ENCODE measurements around the gene ANO7.

The ANO7 gene

DNA sequence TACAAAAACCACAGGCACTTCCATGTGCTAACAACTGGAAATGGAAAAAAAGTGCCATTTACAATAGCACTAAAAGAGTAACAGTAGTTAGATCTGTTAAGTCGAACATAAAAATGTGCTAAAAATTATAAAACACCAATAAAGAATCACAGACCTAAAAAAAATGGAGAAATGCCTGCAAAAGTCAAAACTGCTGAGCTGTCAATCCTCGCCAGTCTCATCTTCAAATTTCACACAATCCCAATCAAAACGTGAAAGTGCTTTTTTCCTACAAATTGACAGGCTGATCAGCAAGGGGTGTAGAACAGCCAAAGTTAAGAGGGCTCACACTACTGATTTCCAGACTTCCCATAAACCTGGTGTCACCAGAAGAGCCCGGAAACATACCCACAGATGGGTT, 53.2 kb downstream of the ANO7 start:
- in situ Hi-C loops (cut with MboI; ENCODE audit: low sequenced_read_pairs): no loop called here

DNA sequence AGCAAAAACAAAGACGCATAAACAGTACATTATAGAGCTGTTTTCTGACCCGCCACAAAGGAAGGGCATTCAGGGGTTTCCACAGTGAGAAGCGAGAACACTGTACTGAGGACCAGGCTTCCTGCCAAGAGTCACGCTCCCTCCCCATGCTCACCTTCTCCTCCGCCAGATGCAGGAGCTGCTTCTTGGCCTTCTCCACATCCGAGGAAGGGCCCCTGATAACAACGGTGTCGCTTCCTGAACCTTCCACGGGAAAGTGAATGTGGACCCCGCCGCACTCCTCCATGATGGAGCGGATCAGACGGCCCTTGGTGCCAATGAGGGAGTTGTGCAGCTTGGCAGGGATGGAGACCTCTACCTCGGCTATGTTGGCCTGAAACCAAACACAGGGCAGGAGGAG, 53.8 kb downstream of the ANO7 start:
- in situ Hi-C loops (cut with MboI; ENCODE audit: low sequenced_read_pairs): no loop called here

DNA sequence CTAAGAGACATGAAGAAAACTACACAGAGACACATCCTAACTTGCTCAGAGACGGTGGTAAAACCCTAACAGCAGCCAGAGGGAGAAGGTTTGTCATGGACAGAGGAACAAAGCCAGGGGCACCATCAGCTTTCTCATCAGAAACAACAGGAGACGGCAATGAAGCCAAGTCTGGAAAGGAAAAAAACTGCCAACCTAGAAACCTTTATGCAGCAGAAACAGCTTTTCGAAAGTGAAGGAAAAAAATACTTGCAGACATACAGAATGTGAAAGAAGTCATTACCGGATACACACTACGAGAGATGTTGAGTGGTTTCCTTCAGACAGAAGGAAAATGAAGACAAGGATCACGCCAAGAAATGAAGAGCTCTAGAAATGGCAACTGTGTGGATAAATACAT, 55.9 kb downstream of the ANO7 start:
- in situ Hi-C loops (cut with MboI; ENCODE audit: low sequenced_read_pairs): no loop called here

DNA sequence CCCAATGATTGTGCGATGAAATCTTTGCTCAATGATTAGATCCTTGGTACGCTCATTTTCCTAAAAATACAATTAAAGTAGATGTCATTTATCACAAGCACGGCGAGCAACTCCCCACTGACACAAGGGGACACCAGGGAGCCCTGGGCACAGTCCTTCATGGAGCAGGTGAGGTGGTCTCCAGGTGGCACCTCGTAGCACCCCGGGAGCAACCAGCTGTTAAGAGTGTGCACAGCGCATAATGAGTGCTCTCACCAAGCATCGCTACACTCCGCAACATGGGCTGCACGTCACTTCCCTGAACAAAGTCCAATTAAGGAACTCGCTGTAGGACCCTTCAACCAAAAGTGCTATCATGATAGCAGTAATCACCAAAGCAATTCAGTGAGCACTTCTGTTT, 59.8 kb downstream of the ANO7 start:
- in situ Hi-C loops (cut with MboI; ENCODE audit: low sequenced_read_pairs): no loop called here

DNA sequence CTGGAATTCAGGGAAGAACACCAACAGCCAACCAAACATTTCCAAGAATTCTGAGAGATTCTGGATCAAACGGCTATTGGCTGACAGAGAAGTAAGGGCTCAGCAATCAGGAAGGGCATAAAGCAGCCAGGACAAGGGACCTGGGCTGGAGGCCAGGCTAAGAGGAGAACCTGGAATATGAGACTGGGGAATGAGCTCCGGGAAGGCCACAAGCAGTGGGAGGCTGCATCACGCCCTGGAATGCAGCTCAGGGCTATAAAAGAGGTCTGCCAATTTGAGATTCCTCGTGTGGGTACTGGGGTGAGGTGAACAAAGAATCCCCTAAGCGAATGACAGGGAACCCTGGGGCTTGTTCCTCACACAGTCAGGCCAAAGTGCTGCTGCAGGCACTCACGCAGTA, 60.4 kb downstream of the ANO7 start:
- in situ Hi-C loops (cut with MboI; ENCODE audit: low sequenced_read_pairs): no loop called here

DNA sequence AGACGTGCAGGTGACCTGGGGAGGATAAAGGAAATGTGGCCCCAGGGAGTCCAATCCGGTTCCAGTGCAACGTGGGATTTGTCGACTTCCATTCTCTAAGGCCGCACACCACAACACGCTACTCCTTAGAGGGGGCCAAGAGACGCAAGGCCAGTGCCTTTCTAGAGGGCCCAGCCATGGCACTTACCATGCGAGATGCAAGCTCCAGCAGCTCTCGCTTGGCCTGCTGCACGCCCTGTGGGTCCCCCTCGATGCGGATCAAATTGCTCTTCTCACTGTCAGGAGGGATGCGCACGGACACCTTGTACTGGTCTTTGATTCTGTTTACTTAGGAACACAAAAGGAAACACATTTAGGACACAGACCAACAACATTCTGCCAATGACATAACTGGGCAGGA, 61.2 kb downstream of the ANO7 start:
- in situ Hi-C loops (cut with MboI; ENCODE audit: low sequenced_read_pairs): no loop called here

DNA sequence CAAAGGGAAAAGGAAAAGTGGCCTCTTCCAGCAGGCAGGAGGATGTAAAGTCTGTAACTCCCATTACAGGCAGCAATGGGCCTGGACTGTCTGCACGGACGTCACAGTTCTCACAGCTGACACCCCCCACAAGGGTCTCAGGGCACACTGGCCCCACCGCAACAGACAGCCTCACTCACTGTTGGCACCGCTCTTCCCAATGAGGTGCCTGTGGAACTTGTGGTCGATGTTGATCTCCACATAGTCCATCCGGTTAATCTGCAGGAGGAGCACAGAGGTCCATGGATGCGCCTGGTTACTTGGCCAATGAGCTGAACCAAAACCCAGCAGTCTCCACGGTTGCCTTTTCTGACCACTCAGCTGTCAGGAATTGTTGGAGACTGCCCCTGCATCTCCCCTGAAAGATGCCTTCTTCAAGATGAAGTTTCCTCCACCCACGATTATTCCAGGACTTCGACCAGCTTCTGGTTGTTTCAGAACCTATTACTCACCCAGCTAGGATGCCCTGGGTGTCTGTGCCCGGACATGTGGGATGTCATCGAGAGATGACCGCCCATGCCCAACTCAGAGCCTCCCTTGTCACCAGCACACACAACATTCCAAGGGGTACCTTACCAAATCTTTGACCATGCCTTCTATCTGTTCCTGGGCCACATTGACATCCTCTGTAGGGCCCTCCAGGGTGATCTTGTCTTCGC, 64.5 kb downstream of the ANO7 start:
- in situ Hi-C loops (cut with MboI; ENCODE audit: low sequenced_read_pairs): no loop called here

DNA sequence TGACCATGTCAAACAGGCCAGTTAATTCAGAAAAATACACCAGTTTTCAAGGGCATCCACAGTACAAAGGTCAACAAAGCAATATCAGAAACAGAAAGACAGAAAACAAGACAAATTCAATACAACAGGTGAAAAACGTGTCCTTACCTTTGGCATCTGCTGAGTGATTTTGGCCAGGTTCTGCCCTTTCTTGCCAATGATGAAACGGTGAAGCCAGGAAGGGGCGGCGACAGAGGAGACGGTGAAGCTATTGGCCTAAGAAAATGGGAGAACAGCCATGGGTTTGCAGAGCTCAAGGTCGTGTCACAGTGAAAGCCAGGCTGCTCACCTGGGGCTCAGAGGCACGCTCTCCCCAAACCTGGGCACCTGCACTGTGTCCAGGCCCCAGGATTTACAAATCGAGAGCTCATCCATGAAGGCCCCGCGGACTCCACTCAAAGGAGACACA, 66.5 kb downstream of the ANO7 start:
- in situ Hi-C loops (cut with MboI; ENCODE audit: low sequenced_read_pairs): no loop called here

DNA sequence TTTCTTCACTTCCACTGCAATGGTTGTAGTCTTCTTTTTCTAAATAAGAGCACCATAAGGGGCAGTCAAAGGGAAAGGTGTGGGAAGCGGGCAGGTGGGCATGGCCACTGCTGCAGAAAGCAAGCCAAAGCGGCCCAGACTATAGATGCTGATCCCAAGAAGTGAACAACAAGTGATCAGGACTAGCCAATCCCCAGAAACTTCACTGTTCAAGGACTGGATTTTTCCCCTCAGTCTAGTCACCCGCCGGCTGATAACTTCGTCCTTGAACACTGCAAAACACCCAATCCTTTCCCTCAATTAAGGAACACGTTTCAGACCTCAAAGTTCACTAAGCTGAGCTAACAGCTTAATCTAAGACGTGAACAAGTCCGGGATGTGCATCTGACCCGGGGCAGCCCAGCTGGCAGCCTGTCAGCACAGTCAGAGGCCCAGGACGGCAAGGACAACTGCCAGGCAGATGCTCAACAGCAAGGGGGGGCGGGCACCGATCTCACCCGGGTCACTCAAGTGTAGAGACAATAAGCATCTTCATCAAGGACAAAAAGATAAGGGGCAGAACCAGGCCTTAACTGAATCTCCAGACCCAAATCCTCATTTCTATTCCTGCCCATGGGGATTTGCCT, 67.2 kb downstream of the ANO7 start:
- in situ Hi-C loops (cut with MboI; ENCODE audit: low sequenced_read_pairs): no loop called here

DNA sequence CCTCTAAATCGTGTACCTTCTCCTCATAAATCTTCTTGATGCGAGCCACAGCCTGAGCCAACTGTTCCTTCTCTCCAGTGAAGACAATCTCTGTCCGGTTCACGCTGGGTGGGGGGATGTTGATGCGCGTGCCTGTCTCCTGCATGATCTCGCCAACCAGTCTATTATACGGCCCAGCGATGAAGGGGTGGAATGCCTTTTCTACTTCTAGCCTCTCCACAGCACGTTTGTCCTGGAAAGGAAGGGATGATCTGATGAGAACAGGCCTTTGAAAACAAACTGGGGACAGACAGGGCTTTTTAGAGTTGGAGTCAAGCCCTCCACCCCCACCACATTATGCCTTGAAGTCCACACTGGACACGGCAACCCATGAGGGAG, 67.7 kb downstream of the ANO7 start:
- in situ Hi-C loops (cut with MboI; ENCODE audit: low sequenced_read_pairs): no loop called here

DNA sequence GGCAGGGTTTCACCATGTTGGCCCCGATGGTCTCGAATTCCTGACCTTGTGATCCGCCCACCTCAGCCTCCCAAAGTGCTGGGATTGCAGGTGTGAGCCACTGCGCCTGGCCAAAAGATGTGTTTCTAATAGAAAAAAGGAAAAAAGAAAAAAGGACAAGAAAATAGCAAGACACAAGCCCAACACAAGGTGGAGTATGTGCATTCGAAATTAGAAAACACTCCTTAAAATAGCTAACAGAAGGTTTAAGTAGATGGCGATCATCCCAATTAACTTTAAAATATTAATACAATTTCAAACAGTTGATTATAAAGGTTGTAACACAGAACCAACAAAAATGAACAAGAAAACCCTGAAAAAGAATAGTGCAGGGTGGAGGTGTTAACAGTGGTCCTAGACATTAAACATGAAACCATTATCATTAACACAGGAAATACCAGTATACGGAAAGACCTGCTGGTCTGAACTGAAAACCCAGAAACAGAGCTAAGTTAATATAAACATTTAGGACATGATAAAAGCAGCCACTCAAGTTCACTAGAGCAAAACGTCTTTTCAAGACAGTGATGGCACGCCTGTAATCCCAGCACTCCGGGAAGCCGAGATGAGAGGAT, 69.0 kb downstream of the ANO7 start:
- in situ Hi-C loops (cut with MboI; ENCODE audit: low sequenced_read_pairs): no loop called here

DNA sequence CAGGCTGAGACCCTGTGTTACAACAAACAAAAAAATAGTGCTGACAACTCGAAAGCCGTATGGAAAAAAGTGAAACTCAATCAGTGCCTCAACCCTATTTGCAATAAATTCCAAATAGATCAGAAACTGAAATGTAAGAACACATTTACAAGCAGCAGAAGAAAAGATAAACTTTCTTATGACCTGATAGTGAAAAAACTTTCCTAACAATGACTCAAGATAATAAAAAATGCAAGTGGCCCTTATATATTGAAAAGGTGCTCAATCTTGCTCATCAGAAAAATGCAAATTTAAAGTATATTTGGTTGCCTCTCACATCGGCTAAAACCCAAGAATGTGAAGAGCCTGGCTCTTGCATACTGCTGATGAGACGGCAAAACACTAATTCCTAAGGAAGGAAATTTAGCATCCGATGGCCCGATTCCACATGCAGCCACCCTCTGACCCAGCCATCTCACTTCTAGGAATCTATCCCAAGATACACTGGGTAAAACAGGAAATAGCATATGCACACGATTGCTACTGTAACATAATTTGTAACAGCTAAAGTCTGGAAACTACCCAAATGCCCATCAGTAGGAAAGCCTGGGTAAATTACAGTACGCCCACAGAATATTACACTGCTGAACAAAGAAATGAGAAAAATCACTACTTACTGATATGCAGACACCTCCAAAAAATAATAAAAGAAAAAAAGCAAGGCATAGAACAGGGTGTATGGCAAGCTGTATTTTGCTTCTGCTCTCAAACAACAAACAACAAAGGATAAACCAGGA, 70.2 kb downstream of the ANO7 start:
- in situ Hi-C loops (cut with MboI; ENCODE audit: low sequenced_read_pairs): no loop called here

DNA sequence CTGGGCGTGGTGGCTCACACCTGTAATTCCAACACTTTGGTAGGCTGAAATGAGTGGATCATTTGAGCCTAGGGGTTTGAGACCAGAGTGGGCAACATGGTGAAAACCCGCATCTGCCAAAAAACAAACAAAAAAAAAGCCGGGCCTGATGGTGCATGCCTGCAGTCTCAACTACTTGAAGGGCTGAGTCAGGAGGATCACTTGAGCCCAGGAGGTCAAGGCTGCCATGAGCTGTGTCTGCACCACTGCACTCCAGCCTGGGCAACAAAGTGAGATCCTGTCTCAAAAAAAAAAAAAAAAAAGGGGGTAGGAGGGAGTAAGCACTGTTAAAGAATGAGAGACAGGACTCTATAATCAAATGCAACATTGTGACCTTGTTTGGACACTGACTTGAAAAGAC, 72.4 kb downstream of the ANO7 start:
- in situ Hi-C loops (cut with MboI; ENCODE audit: low sequenced_read_pairs): no loop called here

DNA sequence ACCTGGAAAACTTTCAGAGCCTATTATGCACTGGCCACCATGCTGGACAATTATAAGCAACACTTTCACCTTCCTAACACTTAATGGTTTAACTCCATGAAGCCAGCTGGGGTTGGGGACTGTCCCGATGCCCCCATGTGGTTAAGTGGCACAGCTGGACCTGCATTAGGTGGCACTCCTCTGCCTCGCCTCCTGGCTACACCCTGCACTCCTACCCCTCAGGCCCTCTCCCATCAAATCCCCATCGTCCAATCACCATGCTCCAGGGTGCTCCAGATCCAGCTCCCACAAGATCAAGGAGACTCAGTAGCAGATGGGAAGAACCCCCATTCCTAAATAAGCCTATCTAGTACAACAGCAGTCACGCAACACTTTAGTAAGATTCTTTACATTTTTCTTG, 73.2 kb downstream of the ANO7 start:
- in situ Hi-C loops (cut with MboI; ENCODE audit: low sequenced_read_pairs): no loop called here

DNA sequence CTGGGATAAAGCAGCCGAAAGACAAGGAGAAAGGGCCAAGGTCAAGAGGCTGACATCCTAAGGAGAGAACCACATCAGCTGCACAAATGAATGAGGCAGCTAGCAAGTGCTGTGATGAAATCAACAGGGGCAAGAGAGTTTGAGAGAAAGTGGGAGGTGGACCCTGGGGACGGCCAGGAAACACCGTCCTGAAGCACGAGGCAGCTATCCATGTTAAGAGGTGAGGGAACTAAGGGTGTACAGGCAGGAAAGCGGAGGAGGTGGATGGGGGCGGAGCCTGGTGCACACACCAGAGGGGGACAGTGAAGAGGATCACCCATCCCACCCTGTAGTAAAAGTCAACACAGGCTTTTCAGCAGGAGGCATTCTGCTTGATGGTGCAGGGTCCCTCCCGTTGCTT, 74.6 kb downstream of the ANO7 start:
- in situ Hi-C loops (cut with MboI; ENCODE audit: low sequenced_read_pairs): no loop called here

DNA sequence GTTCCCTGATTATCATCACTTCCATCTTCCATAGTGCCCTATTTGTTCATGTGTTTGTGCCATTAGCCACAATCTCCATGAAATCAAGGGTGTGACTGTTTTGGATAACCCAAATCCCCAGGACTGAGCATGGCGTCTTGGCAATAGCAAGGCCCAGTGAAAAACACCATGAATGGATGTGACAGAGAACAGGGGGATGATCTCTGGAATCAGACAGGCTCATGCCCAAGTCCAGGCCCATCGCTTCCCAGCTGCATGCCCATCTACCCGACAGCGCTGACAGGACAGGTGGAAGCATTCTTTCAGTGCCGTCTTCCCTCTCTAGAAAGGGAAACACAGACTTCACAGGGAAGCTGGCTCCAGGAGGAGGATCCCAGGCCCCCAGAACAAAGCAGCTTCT, 77.0 kb downstream of the ANO7 start:
- in situ Hi-C loops (cut with MboI; ENCODE audit: low sequenced_read_pairs): no loop called here

DNA sequence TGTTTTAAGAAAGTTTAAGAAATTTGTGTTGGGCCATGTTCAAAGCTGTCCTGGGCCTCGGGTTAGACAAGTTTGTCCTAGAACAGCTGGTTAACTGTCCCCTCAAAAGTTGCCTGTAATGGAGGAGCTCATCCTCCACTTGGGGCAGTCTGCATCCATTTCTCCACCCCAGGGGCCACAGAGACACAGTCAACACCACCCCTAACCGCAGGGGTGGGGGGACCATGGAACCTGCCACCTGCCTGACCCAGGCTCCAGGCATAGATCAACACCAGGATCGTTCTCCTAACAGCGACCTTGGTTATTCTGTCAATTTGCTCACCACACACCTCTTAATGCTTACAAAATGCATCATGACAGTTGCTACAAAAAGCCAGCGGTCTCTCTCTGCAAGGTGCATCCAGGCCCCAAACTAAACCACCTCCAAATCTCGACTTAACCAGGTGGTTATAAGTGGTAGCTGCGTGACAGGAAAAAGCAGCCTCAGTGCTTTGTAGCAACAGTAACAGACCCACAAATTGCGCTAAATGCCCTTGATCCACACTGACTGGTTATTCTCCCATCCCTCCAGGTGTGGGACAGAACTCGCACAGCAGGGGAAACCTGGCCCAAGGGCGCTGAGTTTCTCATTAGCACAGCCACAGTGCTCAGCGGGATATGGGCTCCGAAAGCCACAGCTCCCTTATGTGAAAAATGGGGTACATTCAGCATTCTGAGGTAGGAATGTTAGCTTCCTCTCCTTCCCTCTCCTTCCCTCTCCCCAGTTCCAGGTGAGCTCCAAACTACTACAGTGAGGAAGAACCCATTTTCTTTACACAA, 79.0 kb downstream of the ANO7 start:
- in situ Hi-C loops (cut with MboI; ENCODE audit: low sequenced_read_pairs): no loop called here

DNA sequence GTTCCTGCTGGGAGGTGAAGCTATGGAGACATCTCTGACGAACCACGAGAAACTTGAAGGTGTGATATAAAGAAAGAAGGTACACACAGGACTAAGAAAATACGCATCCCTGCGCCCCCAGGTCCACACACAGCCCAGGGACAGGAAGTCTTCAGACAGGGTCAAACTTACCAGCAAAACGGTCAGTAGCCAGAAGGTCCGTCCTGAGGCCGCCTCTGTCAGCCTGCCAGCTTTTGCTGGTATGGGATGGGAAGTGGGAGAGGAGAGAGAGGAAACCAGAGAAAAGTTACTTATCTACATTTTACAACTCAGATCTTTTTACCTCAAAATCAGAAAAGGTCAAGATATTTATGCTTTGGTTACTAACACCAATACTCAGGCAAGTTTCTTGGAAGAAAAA, 79.8 kb downstream of the ANO7 start:
- in situ Hi-C loops (cut with MboI; ENCODE audit: low sequenced_read_pairs): no loop called here

DNA sequence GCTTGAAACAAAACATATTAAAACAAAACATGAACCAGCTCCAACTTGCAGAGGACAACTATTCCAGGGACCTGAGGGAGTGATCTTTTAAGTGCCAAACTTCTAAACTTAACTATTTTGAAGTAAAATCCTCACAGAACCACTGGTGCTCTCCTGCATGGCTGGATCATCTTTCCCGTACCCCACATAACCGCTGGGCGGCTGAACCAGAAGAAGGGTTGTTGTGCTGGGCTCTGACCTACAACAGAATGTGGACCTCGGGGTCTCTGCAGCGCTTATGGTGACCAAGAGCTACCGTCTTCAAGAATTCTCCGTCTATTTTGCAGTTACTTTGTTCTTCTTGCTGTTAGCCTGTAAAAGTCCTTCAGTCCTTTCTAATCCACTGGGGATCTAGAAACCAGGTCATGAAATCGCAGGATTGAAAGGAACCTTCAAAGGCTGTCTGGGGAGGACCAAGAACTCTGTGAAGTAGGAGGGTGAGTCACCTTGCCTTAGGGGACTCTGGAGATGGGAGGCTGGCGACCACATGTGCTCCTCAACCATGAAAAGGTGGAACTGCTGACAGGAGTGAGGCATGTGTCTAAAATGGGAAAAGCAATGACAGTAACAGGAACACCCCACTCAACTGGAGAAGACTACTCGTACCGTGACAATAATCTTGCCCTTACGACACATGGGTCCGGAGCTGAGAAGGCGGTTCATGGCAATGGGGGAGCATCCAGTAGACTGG, 80.4 kb downstream of the ANO7 start:
- in situ Hi-C loops (cut with MboI; ENCODE audit: low sequenced_read_pairs): no loop called here
